ENCODE measurements around the gene STH. TPM values are rescaled to one million over a fixed set of nuclear protein-coding genes. Genes with fewer than 3 reads are reported as not detected.

The STH gene
- total and polyA plus RNA-seq, 2 donors (not counting 1 experiment from before 2014, with no cell fraction given), result not detected

DNA sequence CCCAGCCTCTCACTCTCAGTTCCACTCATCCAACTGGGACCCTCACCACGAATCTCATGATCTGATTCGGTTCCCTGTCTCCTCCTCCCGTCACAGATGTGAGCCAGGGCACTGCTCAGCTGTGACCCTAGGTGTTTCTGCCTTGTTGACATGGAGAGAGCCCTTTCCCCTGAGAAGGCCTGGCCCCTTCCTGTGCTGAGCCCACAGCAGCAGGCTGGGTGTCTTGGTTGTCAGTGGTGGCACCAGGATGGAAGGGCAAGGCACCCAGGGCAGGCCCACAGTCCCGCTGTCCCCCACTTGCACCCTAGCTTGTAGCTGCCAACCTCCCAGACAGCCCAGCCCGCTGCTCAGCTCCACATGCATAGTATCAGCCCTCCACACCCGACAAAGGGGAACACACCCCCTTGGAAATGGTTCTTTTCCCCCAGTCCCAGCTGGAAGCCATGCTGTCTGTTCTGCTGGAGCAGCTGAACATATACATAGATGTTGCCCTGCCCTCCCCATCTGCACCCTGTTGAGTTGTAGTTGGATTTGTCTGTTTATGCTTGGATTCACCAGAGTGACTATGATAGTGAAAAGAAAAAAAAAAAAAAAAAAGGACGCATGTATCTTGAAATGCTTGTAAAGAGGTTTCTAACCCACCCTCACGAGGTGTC is 26.6 kb downstream of the STH start:
- Histone ChIP-seq H2AFZ (ENCODE audit: low read length) (no peak overlapping the region), H3K27ac (ENCODE audit: insufficient read depth, low read length) (no peak overlapping the region), H3K4me1 (ENCODE audit: control insufficient read depth, extremely low read depth, insufficient read depth, low read length) (no peaks in the 10 kb centered on the region), H3K4me3 (replicated peaks in 1 of 4; ENCODE audit: control extremely low read depth in 1 of 4, insufficient read depth in 1 of 4, low read depth in 3 of 4, low read length in 4 of 4) (no peak overlapping the region), H3K9me3 (ENCODE audit: control insufficient read depth, insufficient read depth, low read depth, low read length) (no peaks in the 10 kb centered on the region), H4K20me1 (ENCODE audit: control insufficient read depth, extremely low read depth, insufficient read depth, low read length) (peaks cover 1% of the 10 kb centered on the region), H3K4me2 (ENCODE audit: extremely low read depth, insufficient read depth, low read length) (no peak overlapping the region), H3K9ac (ENCODE audit: insufficient read depth, low read length) (no peak overlapping the region), H3K79me2 (ENCODE audit: control insufficient read depth, insufficient read depth, low read length) (no peaks in the 10 kb centered on the region), H3K27me3 (ENCODE audit: control insufficient read depth, insufficient read depth, low read length) (no peaks in the 10 kb centered on the region), H3K36me3 (ENCODE audit: control insufficient read depth, insufficient read depth, low read length) (peaks cover 3% of the 10 kb centered on the region)
- DNase-seq (ENCODE audit: low read depth in 2 of 2), result no peak
- no peak for TF ChIP-seq EZH2 (IDR thresholded peaks at IDR 0.05; ENCODE audit: low read length, missing control alignments)
- TF ChIP-seq, protein P1, sequence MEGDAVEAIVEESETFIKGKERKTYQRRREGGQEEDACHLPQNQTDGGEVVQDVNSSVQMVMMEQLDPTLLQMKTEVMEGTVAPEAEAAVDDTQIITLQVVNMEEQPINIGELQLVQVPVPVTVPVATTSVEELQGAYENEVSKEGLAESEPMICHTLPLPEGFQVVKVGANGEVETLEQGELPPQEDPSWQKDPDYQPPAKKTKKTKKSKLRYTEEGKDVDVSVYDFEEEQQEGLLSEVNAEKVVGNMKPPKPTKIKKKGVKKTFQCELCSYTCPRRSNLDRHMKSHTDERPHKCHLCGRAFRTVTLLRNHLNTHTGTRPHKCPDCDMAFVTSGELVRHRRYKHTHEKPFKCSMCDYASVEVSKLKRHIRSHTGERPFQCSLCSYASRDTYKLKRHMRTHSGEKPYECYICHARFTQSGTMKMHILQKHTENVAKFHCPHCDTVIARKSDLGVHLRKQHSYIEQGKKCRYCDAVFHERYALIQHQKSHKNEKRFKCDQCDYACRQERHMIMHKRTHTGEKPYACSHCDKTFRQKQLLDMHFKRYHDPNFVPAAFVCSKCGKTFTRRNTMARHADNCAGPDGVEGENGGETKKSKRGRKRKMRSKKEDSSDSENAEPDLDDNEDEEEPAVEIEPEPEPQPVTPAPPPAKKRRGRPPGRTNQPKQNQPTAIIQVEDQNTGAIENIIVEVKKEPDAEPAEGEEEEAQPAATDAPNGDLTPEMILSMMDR (conservative IDR thresholded peaks at IDR 0.05 in 1 of 2, IDR thresholded peaks at IDR 0.05 in 1 of 2; ENCODE audit: low read depth in 1 of 2, low read length in 2 of 2), result no peak

DNA sequence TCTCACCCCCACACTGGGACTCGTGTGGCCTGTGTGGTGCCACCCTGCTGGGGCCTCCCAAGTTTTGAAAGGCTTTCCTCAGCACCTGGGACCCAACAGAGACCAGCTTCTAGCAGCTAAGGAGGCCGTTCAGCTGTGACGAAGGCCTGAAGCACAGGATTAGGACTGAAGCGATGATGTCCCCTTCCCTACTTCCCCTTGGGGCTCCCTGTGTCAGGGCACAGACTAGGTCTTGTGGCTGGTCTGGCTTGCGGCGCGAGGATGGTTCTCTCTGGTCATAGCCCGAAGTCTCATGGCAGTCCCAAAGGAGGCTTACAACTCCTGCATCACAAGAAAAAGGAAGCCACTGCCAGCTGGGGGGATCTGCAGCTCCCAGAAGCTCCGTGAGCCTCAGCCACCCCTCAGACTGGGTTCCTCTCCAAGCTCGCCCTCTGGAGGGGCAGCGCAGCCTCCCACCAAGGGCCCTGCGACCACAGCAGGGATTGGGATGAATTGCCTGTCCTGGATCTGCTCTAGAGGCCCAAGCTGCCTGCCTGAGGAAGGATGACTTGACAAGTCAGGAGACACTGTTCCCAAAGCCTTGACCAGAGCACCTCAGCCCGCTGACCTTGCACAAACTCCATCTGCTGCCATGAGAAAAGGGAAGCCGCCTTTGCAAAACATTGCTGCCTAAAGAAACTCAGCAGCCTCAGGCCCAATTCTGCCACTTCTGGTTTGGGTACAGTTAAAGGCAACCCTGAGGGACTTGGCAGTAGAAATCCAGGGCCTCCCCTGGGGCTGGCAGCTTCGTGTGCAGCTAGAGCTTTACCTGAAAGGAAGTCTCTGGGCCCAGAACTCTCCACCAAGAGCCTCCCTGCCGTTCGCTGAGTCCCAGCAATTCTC is 27.4 kb downstream of the STH start:
- Histone ChIP-seq H3K4me3 (replicated peaks in 1 of 4; ENCODE audit: control extremely low read depth in 1 of 4, insufficient read depth in 1 of 4, low read depth in 3 of 4, low read length in 4 of 4) (no peak overlapping the region), H3K9ac (ENCODE audit: insufficient read depth, low read length) (no peak overlapping the region), H3K27ac (ENCODE audit: insufficient read depth, low read length) (no peak overlapping the region), H3K4me2 (ENCODE audit: extremely low read depth, insufficient read depth, low read length) (no peak overlapping the region), H3K36me3 (ENCODE audit: control insufficient read depth, insufficient read depth, low read length) (peaks cover 8% of the 10 kb centered on the region), H3K27me3 (ENCODE audit: control insufficient read depth, insufficient read depth, low read length) (no peaks in the 10 kb centered on the region), H4K20me1 (ENCODE audit: control insufficient read depth, extremely low read depth, insufficient read depth, low read length) (peaks cover 1% of the 10 kb centered on the region), H3K9me3 (ENCODE audit: control insufficient read depth, insufficient read depth, low read depth, low read length) (no peaks in the 10 kb centered on the region), H3K4me1 (ENCODE audit: control insufficient read depth, extremely low read depth, insufficient read depth, low read length) (no peaks in the 10 kb centered on the region), H3K79me2 (ENCODE audit: control insufficient read depth, insufficient read depth, low read length) (no peaks in the 10 kb centered on the region), H2AFZ (ENCODE audit: low read length) (no peak overlapping the region)
- no peak for DNase-seq (ENCODE audit: low read depth in 2 of 2)
- TF ChIP-seq, protein P1 (conservative IDR thresholded peaks at IDR 0.05 in 1 of 2, IDR thresholded peaks at IDR 0.05 in 1 of 2; ENCODE audit: low read depth in 1 of 2, low read length in 2 of 2), result no peak

DNA sequence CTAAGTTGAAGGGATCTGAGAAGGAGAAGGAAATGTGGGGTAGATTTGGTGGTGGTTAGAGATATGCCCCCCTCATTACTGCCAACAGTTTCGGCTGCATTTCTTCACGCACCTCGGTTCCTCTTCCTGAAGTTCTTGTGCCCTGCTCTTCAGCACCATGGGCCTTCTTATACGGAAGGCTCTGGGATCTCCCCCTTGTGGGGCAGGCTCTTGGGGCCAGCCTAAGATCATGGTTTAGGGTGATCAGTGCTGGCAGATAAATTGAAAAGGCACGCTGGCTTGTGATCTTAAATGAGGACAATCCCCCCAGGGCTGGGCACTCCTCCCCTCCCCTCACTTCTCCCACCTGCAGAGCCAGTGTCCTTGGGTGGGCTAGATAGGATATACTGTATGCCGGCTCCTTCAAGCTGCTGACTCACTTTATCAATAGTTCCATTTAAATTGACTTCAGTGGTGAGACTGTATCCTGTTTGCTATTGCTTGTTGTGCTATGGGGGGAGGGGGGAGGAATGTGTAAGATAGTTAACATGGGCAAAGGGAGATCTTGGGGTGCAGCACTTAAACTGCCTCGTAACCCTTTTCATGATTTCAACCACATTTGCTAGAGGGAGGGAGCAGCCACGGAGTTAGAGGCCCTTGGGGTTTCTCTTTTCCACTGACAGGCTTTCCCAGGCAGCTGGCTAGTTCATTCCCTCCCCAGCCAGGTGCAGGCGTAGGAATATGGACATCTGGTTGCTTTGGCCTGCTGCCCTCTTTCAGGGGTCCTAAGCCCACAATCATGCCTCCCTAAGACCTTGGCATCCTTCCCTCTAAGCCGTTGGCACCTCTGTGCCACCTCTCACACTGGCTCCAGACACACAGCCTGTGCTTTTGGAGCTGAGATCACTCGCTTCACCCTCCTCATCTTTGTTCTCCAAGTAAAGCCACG is 28.3 kb downstream of the STH start:
- no peak for DNase-seq (ENCODE audit: low read depth in 2 of 2)

More for the DNA sequence above, 28.3 kb downstream of the STH start:
- H3K79me2 ChIP-seq (ENCODE audit: control insufficient read depth, insufficient read depth, low read length), result no peaks in the 10 kb centered on the region
- H3K9me3 ChIP-seq (ENCODE audit: control insufficient read depth, insufficient read depth, low read depth, low read length), result no peaks in the 10 kb centered on the region
- H3K27ac ChIP-seq (ENCODE audit: insufficient read depth, low read length), result no peak overlapping the region
- peaks cover 1% of the 10 kb centered on the region for H4K20me1 ChIP-seq (ENCODE audit: control insufficient read depth, extremely low read depth, insufficient read depth, low read length)
- H3K9ac ChIP-seq (ENCODE audit: insufficient read depth, low read length), result no peak overlapping the region
- TF ChIP-seq, protein P1 (conservative IDR thresholded peaks at IDR 0.05 in 1 of 2, IDR thresholded peaks at IDR 0.05 in 1 of 2; ENCODE audit: low read depth in 1 of 2, low read length in 2 of 2), result no peak
- TF ChIP-seq EZH2 (IDR thresholded peaks at IDR 0.05; ENCODE audit: low read length, missing control alignments), result no peak
- peaks cover 10% of the 10 kb centered on the region for H3K36me3 ChIP-seq (ENCODE audit: control insufficient read depth, insufficient read depth, low read length)
- no peaks in the 10 kb centered on the region for H3K27me3 ChIP-seq (ENCODE audit: control insufficient read depth, insufficient read depth, low read length)
- H3K4me1 ChIP-seq (ENCODE audit: control insufficient read depth, extremely low read depth, insufficient read depth, low read length), result no peaks in the 10 kb centered on the region
- H3K4me2 ChIP-seq (ENCODE audit: extremely low read depth, insufficient read depth, low read length), result no peak overlapping the region
- no peak overlapping the region for H3K4me3 ChIP-seq (replicated peaks in 1 of 4; ENCODE audit: control extremely low read depth in 1 of 4, insufficient read depth in 1 of 4, low read depth in 3 of 4, low read length in 4 of 4)
- no peak overlapping the region for H2AFZ ChIP-seq (ENCODE audit: low read length)
